Diencephalon (tissue), 1 donor: ENCODE data around the gene ZG16. TPM values are rescaled to one million over a fixed set of nuclear protein-coding genes. Genes with fewer than 3 reads are reported as not detected.

ENCODE experiments used
- small RNA-seq: library from RNA; depleted of rRNA; stranded (forward); fragments of <200 nt; gene quantifications from one replicate; pipeline ENCODE3, GENCODE V24; 2014
- total RNA-seq: library from RNA; depleted of rRNA; stranded (reverse); fragments of >200 nt; gene quantifications from one replicate; pipeline ENCODE4 v1.2.3, GENCODE V29; 2014

Gene ZG16
- total RNA-seq: not detected

DNA sequence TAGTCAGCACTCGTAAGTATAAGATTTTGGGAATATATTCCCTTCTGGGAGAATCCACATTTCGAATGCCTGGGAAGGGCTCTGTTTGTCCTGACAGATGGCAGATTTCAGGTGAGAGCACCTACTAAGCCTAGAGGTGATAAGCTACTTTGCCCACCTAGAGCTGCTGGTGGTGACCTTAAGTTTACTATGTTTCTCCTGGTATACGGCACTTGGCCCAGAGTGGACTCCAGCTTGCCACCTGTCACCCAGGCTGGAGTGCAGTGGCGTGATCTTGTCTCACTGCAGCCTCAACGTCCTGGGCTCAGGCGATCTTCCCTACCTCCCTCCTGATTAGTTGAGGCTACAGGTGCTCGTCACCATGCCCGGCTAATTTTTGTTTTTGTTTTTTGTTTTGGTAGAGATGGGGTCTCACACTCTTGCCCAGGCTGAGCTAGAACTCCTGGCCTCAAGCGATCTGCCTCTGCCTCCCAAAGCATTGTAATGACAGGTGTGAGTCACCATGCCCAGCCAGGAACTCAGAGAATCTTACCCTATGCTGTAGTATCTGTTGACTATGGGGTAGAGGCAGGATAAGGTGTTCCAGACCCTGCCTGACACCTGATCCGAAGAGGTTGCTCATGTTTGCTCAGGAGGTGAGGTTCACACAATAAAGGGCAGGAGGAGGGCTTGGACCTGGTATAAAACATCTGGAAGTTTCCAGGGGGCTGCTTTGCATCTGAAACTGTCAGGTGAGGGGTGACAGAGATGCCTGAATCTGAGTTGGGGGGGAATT lies at the start of gene ZG16:
Gene ZG16 (plus strand): TSS at position 681 of the 775 bp plus-strand sequence. CDS start 1,011 bp downstream, outside the sequence.

GRCh38 chr16:29745853-29746345 lies 32.2 kb upstream of the ZG16 start, which contains the start of gene C16orf54:
Gene C16orf54 (minus strand): TSS chr16:29745990. CDS start chr16:29744951, 1,039 bp downstream.

GRCh38 chr16:29790183-29790948 lies 12.3 kb downstream of the ZG16 start, which contains the start of gene KIF22:
Gene KIF22 (plus strand): TSS chr16:29790751. CDS start chr16:29790760, 9 bp downstream.

DNA sequence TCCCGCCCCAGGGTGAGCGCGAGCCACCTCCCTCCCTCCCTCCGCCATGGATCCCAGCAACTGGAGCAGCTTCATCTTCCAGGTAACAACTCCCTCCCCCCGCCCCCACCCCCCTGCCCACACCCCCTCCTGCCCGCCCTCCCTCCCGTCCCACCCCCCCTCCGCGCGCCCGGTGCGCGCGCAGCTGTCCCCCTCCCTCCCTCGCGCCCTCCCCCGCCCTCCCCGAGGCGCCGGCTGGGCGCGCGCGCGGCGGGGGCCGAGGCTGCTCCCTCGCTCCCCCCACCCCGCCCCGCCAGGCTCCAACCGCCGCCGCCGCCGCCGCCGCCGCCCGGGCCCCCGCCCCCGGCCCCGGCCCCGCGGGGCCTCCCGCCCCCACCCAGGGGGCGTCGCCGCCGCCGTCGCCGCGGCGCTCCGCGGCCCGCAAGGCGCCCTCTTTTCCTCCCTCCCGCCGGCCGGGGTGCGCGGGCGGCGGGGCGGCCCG lies 28.1 kb downstream of the ZG16 start, which contains the start of gene MAZ:
Gene MAZ (plus strand): TSS at position 431 of the 481 bp plus-strand sequence. CDS start 173 bp downstream, outside the sequence.

DNA sequence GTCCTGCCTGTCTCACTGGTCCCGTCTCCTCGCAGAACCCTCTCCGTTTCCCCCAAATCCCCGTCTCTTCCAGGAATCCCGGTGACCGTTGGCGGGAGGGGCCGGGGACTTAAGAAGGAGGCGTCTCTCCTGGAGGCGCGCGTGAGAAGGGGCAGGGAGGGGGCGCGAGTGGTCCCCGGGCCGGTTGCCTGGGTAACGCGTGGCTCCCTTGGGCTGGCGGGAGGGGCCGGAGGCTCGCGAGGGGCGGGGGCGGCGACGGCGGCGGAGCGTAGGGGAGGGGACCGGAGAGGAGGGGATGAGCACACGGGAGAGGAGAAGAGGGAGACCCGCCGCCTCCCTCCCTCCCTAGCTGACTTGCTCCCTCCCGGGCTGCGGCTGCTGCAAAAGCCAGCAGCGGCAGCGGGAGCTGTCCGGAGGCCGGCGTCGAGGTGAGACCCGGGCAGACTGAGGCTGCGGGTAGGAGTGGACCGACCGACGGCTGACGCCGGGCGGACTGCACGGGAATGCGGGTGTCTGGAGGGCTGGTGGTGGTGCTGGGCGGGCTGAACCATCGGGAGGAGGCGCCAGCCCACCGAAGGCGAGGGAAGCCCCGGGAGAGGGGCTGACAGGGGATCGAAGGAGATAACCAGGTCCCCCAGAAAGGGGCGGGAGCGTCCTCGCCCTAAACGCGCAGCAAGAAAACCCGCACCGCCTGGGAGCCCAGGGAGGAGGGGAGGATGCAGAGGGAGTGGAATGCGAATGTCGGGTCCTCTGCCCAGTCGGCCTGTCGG lies 34.0 kb downstream of the ZG16 start, which contains the start of gene PRRT2:
Gene PRRT2 (plus strand): TSS at position 298 of the 770 bp plus-strand sequence. CDS start 862 bp downstream, outside the sequence.

DNA sequence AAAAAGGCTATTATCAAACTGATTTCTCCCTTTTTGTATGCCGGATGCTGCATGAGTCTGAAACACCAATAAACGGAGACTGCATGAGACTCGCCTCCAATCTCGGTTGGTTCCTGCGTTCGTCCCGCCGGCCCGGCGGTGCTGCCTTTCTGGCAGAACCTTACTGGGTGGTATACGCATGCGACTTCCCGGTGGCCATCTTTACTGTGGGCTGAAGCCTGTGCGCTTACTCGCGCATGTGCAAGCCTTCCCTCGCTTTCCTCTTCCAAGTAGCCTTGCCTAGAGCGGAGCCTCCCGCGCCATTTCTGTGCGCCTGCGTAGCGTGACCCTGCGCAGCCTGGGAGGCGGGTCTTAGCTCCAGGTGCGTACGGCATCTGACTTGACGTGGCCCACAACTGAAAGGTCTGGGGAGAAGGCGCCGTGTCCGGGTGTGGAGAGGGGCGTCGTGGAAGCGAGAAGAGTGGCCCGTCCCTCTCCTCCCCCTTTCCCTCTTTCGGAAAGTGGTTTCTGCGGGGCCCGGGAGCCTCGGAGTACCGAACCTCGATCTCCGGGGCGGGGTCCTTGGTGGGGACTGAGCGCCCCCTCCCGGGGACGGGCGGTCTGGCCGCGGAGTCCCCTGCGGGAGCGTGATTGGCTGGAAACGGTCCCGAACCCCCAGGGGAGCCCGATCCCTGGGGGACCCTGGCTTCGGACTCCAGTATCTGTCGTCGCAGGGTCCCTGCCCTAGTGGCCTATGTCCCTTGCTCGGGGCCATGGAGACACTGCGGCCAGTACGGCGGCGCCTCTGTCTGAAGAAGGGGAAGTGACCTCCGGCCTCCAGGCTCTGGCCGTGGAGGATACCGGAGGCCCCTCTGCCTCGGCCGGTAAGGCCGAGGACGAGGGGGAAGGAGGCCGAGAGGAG lies 38.0 kb downstream of the ZG16 start, which contains the start of gene PAGR1:
Gene PAGR1 (plus strand): TSS at position 360 of the 901 bp plus-strand sequence. CDS start 374 bp downstream, at position 734.

DNA sequence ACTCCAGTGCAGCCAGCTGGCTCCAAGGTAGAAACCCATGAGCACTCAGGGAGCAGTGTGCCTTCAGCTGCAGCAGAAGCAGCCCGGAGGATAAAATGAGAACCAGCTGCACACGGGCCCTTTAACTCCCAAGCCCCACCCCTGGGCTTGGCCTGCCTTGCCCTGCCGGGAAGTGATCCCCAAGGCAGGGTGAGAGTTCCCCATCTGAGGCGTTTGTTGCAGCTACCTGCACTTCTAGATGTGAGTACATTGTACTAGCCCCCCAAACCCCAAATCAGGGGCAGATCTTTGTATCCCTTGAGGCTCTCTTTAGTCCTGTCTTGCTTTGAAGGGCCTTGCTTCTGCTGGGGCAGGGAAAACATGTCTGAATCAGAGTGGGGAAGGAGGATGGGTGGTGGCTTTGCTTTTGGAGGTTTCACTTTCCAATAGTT lies 42.2 kb downstream of the ZG16 start, which contains the start of gene MVP:
Gene MVP (plus strand): TSS at position 192 of the 431 bp plus-strand sequence. CDS start 10,088 bp downstream, outside the sequence.

Small RNA genes within 50 kb of the gene (small RNA-seq; reads per million reads assigned to genes)
- gene AC009133.6: not detected
- not detected for gene AC120114.4

Other genes starting within 250 kb of the ZG16 start
- gene SPN, start 115.0 kb upstream of the ZG16 start, total RNA-seq: 0.23 TPM
- gene QPRT, start 99.1 kb upstream of the ZG16 start, total RNA-seq: 4.8 TPM
- 0.69 TPM for gene C16orf54, start 32.3 kb upstream of the ZG16 start, total RNA-seq
- 48.0 TPM for gene KIF22, start 12.5 kb downstream of the ZG16 start, total RNA-seq
- 275 TPM for gene MAZ, start 28.3 kb downstream of the ZG16 start, total RNA-seq
- gene PRRT2, start 33.9 kb downstream of the ZG16 start, total RNA-seq: 34.1 TPM
- gene PAGR1, start 37.9 kb downstream of the ZG16 start, total RNA-seq: 10.6 TPM
- gene MVP, start 42.2 kb downstream of the ZG16 start, total RNA-seq: 9.2 TPM
- gene CDIPT, start 85.0 kb downstream of the ZG16 start, total RNA-seq: 61.1 TPM
- gene SEZ6L2, start 121.3 kb downstream of the ZG16 start, total RNA-seq: 88.1 TPM
- gene ASPHD1, start 122.2 kb downstream of the ZG16 start, total RNA-seq: 14.8 TPM
- 21.5 TPM for gene KCTD13, start 148.0 kb downstream of the ZG16 start, total RNA-seq
- gene TMEM219, start 183.8 kb downstream of the ZG16 start, total RNA-seq: 35.1 TPM
- 71.3 TPM for gene TAOK2, start 195.6 kb downstream of the ZG16 start, total RNA-seq
- gene HIRIP3, start 217.4 kb downstream of the ZG16 start, total RNA-seq: 12.0 TPM
- gene INO80E, start 218.0 kb downstream of the ZG16 start, total RNA-seq: 27.7 TPM
- gene DOC2A, start 232.8 kb downstream of the ZG16 start, total RNA-seq: 12.5 TPM
- gene C16orf92, start 244.9 kb downstream of the ZG16 start, total RNA-seq: not detected